ENCODE data around the gene PHF19.

The PHF19 gene

GRCh38 chr9:120913647-120914264 lies 36.8 kb upstream of the PHF19 start:
- DNase-seq: peak in 1 of 4 experiments; percentile 16

DNA sequence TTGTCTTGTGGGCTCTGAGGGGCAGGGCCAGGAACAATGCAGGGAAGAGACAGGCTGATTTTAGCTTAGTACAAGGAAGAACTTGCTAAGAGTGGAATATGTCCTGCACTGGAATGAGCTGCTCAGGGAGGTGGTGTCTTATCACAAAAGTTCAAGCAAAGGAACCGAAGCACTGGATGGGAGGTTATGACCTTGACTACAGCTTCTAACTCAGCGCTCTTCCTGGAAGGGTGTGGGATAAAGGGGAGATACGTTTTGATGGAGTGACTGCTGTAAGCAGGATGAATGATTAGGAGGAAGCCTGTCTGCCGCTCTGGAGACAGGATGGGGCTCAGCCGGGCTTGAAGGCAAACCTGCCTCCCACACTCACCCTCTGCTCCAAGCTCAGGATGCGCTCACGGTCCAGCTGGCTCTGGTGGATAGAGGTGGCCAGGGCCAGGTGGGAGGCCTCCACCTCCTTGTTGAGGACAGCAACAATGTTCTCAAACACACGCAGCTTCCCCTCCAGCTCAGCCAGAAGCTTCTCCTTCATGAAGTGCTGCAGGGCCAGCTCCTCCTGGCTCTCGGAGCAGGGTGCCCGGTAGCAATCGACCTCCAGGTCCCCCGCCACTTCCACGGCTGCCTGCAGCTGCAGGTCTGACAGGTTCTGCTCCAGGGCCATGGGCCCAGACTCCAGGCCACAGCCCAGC lies 36.1 kb upstream of the PHF19 start:
- DNase-seq: no peak

- no peak for DNase-seq
Measured at GRCh38 chr9:120911295-120911837, 34.4 kb upstream of the PHF19 start.

DNA sequence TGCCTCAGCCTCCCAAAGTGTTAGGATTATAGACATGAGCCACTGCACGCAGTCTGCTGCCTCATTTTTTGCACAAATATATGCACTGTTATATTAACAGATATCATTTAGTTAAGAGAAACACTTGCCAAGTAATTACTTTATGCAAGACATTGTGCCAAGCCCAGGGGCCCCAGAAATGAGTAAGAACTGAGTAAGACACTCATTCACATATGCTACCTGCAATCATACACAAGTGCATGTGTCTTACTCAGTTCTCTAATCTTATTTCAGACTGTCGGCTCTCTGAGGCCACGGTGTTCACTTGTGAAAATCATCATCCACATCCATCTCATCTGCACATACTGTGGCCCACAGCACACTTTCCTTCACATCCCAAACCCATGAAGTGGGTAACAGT lies 33.7 kb upstream of the PHF19 start:
- DNase-seq: no peak

DNA sequence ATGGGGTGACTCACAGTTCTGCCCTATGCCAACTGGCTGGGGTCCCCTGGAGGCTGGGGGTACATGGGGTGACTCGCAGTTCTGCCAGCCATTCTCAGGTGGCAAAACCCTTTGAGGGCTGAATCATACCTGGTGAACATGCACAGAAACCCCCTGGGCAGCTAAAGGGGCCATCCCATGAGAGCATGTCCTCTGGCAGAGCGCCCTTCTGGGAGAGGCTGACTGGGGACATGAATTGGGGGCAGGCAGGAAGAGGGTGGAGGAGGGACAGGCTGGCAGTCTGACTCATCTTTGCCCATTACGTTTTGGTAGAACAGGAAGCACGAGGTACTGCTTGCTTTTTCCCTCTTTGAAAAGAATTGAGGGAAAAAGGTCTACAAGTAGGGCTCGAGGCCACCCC lies 32.9 kb upstream of the PHF19 start:
- peak in 1 of 4 experiments; percentile 19 for DNase-seq

DNA sequence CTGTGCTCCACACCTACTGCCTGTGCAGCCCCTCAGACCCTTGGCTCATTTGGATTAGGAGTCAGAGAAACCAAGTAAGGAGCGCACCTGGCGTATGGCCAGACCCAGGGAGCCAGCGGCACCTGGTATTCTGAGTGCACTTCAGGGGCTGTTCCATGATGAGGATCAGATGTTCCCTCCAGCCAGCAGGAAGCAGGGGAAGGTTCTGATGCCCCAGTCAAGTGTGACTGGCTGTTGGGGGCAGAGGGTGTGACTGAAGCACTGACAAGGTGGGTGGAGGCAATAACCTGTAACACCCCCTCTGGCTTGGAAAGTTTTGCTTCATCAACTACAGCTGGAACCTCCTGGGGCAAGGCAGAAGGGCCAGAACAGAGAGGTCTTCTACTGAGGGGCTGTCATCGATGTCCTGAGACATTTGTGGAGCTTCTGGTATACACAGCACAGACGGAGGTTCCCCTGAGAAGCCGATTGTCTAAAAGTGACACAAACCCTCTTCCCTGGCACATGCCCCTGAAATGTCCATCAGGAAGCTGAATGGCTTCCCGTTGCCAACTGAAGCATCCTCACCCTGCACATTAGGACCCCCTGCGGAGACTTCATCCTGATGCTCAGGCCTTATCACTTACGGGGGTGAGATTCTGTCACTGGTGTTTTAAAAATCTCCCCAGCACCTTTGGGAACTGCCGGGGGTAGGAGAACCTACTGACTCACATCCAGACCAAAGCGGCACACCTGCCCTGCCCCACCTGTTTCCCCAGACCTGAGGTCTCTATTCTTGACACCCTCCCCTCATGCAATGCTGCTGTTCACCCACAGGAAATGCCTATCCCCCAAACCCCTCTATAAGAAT lies 28.6 kb upstream of the PHF19 start:
- no peak for DNase-seq

DNA sequence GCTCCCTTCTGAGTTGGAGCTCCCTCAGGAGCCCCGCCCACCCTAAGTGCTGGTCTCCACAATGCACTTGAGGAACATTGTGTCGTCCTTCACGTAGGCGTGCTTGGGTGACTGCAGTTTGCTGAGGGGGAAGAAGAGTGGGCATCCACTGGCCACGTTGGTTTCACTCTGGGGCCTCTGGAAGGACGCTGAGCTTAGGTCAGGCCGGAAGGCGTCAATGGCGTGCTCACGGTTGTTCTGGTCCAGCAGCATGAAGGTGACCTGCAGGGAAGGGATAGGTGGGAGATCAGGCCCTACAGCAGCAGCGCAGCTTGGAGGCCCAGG lies 28.0 kb upstream of the PHF19 start:
- DNase-seq: no peak

GRCh38 chr9:120904061-120904977 lies 27.3 kb upstream of the PHF19 start:
- peak in 2 of 4 experiments; percentile 47 to 58 for DNase-seq

DNA sequence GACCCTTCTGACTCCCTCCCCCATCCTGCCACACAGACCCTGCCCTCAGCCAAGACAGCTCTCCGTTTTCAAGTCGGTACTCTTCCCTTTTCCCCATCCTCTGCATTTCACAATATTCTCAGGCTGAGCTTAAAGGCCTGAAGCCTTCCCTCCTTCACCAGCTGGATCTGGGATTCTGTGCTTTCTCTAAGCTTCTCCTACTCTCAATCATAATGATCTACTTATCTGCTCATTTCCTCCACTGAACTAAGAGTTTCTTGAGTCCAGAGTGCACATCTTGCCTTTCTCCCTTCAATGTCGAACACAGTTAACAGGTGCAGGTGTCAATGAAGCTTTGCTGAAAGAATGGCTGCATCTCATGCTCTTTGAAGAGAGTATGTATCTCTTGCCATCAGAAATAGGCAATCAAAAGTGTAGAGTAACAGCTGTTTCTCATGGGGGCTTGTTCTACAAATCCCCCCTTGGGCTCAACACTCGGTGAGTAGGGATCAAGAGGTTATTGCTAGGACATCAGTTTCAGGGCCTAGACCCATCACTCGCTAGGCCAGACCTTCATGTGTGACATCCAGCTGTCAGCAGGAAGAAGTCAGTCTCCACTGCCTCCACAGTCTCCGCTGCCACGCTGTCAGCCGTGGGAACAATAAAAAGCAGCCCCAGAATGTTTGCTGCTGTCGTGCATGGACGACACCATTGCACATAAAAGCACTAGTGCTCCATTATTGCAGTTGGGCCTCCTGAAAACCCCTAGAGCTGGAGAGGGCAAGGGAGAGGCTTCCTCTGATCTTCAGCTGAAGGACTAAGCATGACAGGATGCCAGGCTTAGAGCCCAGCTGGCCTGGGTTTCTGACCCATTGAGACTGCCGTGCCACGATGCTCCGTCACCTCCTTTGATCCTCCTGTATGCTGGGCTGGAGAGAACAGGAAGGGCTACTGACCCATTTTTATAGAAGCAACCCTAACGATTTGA lies 25.9 kb upstream of the PHF19 start:
- no peak for DNase-seq

- DNase-seq: no peak
Measured at GRCh38 chr9:120901755-120902568, 25.0 kb upstream of the PHF19 start.

- DNase-seq: no peak
Measured at GRCh38 chr9:120900824-120901223, 23.8 kb upstream of the PHF19 start.

- DNase-seq: no peak
Measured at GRCh38 chr9:120899490-120900068, 22.6 kb upstream of the PHF19 start.

GRCh38 chr9:120898396-120898795 lies 21.4 kb upstream of the PHF19 start:
- DNase-seq: no peak

GRCh38 chr9:120895951-120896350 lies 19.0 kb upstream of the PHF19 start:
- no peak for DNase-seq

- DNase-seq: no peak
Measured at GRCh38 chr9:120894321-120895148, 17.5 kb upstream of the PHF19 start.

- no peak for DNase-seq
Measured at GRCh38 chr9:120893611-120894307, 16.8 kb upstream of the PHF19 start.

DNA sequence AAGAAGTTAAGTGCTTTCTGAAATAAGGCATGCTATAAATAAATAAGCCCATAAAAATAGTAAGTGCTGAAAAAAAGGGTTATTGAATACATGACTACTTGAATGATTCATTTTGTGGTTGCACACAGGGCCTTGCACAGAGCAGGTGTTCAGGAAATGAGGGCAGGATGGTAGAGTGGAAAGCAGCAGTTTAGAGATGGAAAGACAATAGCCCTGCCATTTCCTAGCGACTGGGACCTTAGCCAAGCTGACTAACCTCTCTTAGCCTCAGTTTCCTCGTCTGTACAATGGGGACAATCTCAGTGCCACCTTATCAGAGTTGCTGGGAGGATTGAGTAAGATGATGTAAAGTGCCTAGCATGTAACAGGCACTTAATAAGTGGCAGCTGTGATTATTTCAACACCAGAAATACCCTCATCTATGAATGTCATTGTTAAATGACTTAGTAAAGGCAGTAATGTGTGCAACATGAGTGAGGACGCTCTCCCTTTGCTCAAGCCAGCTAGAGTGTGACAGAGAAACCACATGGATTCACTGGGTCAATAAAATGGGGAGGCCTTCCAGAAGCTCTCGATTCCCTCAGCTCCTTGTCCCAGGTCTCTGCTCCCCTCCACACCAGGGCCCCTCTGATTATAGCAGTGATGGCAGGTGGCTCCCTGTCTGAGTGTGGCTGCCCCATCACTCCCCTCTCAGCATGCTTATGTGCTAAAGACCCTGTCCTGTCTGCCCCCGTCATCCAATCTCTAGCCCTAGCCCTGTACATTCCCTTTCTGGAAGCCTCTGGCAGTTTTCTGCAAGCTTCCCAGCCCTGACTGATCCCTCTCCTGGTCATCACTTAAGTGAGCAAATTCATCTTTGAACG lies 16.0 kb upstream of the PHF19 start:
- peak in 2 of 4 experiments; percentile 29 to 33 for DNase-seq

Data from activated naive CD4-positive, alpha-beta T cell (primary cell).